Stimulated activated CD4-positive, alpha-beta T cell treated with anti-CD3 and anti-CD28 coated beads, TNF-alpha, amount 100 ng/mL, for 24 hours (primary cell): ENCODE data around the gene GRIP2.

Experiments
- DNase-seq, 3 experiments: peaks; one replicate each; pipeline ENCODE4 v3.0.0-alpha.2; 2020; ENCODE audit warnings: low read depth in 3 of 3

GRIP2 gene

GRCh38 chr3:14539742-14540491, at the start of gene GRIP2:
Gene GRIP2, minus strand, starts transcription at chr3:14540342. Its CDS starts 34 bp downstream, at chr3:14540308.
- no peak for DNase-seq

- DNase-seq = no peak
Observed at GRCh38 chr3:14588425-14589112, 48.4 kb upstream of the GRIP2 start.

DNA sequence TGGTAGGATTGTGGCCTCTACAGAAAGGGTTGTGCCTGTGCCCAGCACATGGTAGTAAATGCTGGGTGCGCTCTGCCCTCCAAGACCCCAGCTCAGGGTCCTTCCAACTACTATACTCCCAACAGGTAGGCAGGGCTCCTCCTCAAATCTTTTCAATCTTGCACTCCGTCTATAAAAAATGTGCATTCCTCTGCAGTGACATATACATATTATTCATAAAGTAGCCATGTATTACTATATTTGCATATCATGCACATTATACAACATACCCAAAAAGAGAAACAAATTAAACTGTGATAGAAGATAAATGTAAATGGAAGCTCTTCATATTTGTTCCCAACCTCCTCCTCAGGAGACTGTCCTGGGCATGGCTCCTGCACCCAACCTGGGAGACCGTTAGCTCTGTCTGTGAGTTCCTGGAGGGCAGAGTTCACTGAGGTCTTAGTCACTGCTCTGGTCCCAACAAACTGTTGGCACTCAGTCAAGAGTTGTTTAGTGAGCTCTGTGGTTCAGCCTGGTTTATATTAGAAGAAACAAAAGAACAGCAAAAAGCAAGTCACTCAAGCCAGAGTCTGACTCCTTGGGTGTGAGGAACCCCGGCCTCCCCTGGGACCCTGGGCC, 47.7 kb upstream of the GRIP2 start:
- no peak for DNase-seq

DNA sequence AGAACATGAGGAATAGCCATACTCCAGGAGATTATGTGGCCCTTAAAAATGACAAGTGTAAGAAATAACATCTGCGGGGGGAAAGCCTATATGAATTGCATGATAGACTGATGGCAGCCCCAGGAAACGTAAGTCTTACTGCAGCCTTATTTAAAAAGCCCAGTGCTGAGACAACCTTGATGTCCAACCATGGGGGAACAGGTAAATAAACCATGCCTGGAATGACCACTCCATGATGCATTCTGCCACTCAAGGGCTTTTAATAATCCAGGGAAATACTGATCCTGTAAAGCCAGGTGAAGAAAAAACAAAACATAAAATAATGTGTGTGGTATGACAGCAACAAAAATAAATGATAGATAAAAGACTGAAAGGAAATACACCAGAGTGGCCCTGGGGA, 46.5 kb upstream of the GRIP2 start:
- no peak for DNase-seq

DNA sequence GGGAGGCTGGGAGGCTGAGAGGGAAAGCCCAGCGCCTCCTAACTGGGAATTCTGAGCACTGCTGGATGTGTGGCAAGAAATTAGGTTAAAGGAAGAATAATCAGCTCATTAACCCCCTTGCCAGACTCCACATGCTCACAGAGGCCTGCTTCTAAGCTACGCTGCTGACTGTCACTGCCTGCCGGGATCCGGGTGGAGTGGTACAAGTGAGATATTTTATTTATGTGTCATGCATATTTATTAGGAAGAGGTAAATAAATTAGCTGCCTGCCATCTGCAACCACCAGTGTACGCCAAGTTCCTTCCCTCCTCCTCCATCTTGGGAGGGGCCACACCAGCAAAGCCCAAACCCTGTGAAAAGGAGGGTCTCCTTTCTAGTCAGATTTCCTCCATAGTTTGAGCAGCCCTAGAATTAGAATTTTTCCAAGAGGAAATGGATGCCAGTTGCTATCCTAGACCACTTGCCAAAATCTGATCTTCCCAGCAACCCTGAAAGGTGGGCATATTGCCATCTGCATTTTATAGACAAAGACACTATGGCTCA, 43.5 kb upstream of the GRIP2 start:
- DNase-seq = no peak

- DNase-seq = no peak
Observed at GRCh38 chr3:14582045-14582410, 41.9 kb upstream of the GRIP2 start.

- DNase-seq = no peak
Observed at GRCh38 chr3:14581334-14582044, 41.3 kb upstream of the GRIP2 start.

- no peak for DNase-seq
Observed at GRCh38 chr3:14577897-14578296, 37.8 kb upstream of the GRIP2 start.

GRCh38 chr3:14576163-14576562, 36.0 kb upstream of the GRIP2 start:
- DNase-seq = no peak

DNA sequence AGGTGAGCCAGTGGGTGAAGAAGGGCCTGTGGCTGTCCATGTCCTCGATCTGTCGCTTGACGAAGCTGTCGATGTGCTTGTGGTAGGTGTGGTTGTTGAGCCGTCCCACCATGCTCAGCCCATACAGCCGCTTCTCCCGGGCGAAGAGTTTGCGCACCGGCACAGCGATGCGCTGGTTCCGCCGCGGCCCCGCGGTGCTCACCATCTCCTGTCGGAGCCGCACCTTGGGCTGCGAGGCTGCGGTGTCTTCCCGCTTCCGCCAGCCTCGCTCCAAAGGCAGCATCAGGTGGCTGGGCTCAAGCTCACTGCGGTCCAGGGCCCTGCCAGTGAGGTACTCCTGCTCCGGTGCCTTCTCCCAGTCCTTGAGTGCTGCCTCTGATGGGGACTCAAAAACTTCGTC, 34.0 kb upstream of the GRIP2 start:
- DNase-seq = no peak

GRCh38 chr3:14573706-14574105, 33.6 kb upstream of the GRIP2 start:
- no peak for DNase-seq

DNA sequence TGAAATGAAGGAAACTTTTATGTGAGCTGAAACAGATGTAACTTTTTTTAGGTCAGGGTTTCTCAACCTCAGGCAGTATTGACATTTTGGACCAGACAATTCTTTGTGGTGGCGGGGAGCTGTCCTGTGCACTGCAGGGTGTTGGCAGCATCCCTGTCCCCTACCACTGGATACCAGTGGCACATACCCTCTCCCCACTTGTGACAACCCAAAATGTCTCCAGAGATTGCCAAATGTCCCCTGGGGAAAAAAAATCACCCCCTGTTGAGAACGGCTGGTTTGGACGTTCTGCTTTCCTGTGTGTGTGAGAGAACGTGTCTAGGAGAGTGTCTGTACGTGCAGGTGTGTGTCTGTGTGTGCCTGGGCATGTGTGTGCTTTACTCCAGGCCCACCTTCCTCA, 30.7 kb upstream of the GRIP2 start:
- no peak for DNase-seq

DNA sequence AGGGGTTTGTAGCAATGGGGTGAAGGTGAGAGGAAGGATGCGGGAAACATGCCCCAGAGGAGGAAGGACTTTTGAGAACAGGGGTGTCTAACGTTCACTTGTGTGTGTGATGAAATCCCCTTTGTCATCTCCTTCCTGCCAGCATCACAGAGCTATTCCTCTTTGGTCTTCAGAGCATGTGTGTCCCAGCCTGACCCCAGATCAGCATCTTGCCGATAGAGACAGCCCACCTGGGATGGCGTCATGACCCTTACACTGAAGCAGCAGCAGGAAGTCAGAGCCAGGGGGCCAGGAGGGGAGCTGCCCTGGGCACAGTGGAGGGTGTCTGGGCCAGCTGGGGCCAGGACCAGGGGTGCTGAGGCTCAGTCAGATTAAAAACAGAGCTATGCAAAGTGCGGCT, 29.9 kb upstream of the GRIP2 start:
- no peak for DNase-seq

GRCh38 chr3:14569474-14570000, 29.4 kb upstream of the GRIP2 start:
- no peak for DNase-seq

GRCh38 chr3:14568269-14568668, 28.1 kb upstream of the GRIP2 start:
- no peak for DNase-seq

- DNase-seq = no peak
Observed at GRCh38 chr3:14566812-14567211, 26.7 kb upstream of the GRIP2 start.

GRCh38 chr3:14565868-14566588, 25.9 kb upstream of the GRIP2 start:
- no peak for DNase-seq

DNA sequence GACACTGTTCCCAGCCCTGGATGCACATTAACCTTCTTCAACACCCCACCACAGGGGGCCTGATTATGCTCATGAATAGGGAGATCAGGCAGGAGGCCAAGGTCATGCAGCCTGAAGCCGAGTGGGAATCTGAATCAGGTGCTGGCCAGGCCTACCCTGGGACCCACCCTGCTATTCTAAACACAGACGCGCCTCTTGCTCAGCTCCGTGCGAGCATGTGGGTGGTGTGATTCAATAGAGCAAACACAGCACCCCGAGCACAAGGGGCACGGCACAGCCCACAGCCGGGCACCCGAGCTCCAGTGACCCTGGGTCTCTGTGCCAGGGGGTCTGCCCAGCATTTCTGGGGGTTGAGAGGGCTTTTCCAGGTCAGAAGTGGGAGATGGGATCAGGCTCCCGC, 24.6 kb upstream of the GRIP2 start:
- no peak for DNase-seq

DNA sequence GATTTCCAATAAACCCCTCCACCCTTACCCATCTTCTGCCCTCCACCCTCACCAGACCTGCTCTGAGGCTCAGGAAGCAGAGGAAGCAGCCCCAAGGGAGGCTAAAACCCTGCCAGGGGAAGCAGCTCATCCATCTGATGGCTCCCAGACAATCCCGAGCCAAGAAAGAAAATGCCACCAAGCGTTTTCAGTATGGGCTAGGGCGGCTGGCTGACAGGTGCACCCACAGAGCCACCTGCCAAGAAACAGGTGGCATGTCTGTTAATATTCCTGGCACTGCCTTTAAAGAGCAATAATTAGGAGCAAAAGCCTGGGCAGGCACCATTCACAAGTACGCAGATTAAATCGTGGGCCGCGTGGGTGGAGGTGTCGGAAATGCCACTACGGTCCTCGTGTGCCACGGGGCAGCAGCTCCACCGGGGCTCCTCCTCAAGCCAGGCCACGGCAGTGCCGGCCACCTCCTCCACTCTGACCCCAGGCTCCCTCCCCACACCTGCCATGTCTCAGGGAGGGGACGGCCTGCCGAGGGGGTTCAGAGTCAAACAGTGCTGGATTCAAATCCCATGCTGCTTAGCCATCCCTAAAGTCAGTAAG, 23.9 kb upstream of the GRIP2 start:
- DNase-seq = no peak

DNA sequence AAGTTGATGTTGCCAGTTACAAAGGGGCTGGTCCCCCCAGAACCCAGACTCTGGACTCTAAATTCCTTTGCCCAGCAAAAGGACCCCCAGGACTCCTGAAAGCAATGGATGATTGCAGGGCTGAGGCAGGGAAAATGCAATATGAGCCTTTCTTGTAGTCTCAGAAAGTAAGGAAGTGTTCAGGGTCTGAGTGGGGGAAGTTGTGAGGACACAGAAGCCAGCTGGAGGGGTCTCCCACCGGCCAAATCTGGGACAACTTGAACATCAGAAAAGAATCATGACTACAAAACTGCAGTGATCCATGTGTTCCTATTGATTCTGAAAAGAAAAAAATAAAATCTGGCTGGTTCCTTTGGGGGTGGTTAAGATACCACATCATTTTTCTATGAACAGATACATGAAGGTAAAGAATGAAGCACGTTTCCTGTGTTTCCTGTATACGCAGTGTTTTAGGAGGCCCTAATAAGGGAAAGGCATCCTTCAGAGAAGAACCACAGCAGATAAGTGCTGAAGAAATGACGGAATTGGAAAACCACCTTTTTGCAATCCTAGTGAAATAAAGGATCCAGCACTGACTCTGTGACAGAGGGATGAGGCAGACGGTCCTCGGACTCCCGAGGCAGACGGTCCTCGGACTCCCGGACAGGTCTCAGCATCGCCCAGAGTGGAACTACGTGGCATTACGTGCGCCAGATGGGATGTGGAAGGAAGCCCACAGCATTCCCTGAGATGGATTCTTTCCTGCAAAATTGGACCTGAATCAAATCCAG, 22.2 kb upstream of the GRIP2 start:
- DNase-seq = no peak
